ENCODE measurements around the gene ACER2.

The ACER2 gene

DNA sequence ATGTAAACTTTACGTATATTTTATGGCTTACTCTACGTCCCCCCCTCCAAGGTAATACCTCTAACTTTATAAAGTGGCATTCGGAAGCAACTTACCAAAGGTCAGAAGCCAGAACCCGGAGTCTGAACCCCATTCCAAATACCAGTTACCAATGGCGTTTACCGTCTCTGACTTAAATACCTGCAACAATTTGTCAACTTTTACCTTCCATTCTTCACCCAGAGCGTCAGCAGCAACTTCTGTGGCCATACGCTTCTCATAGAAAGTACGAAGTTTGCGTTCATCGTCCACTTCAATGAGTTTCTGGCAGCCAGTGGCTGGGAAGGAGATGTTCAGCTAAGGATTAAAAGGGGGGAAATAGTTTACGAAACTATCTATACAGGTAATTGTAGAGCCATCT, 29.5 kb upstream of the ACER2 start:
- Histone ChIP-seq H3K27me3 (ENCODE audit: insufficient read depth, low read length) (no peaks in the 10 kb centered on the region), H3K79me2 (ENCODE audit: insufficient read depth, low read length) (peaks cover 19% of the 10 kb centered on the region), H3K9me3 (ENCODE audit: low read length) (no peaks in the 10 kb centered on the region), H3K4me3 (ENCODE audit: low read depth, low read length, poor library complexity, severe bottlenecking) (peak overlapping the region; percentile 94), H3K36me3 (ENCODE audit: insufficient read depth, low read length) (peaks cover 55% of the 10 kb centered on the region), H2AFZ (ENCODE audit: low read length) (no peak overlapping the region), H3K9ac (ENCODE audit: low read length) (peak overlapping the region; percentile 89), H3K4me2 (ENCODE audit: low read length) (peak overlapping the region; percentile 85), H3F3A (ENCODE audit: insufficient read depth, low read length) (peaks cover 13% of the 10 kb centered on the region), H3K9me2 (ENCODE audit: low read depth, low read length) (no peaks in the 10 kb centered on the region), H3K4me1 (ENCODE audit: insufficient read depth, low read length, severe bottlenecking) (peaks cover 31% of the 10 kb centered on the region), H3K27ac (ENCODE audit: low read depth, low read length, poor library complexity, severe bottlenecking) (peak overlapping the region; percentile 77), H4K20me1 (ENCODE audit: insufficient read depth, low read length) (no peaks in the 10 kb centered on the region)
- TF ChIP-seq, protein P1, sequence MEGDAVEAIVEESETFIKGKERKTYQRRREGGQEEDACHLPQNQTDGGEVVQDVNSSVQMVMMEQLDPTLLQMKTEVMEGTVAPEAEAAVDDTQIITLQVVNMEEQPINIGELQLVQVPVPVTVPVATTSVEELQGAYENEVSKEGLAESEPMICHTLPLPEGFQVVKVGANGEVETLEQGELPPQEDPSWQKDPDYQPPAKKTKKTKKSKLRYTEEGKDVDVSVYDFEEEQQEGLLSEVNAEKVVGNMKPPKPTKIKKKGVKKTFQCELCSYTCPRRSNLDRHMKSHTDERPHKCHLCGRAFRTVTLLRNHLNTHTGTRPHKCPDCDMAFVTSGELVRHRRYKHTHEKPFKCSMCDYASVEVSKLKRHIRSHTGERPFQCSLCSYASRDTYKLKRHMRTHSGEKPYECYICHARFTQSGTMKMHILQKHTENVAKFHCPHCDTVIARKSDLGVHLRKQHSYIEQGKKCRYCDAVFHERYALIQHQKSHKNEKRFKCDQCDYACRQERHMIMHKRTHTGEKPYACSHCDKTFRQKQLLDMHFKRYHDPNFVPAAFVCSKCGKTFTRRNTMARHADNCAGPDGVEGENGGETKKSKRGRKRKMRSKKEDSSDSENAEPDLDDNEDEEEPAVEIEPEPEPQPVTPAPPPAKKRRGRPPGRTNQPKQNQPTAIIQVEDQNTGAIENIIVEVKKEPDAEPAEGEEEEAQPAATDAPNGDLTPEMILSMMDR (IDR thresholded peaks at IDR 0.05; ENCODE audit: low read length), result no peak
- no peak for TF ChIP-seq EZH2 (IDR thresholded peaks at IDR 0.05; ENCODE audit: borderline replicate concordance, low read length)

DNA sequence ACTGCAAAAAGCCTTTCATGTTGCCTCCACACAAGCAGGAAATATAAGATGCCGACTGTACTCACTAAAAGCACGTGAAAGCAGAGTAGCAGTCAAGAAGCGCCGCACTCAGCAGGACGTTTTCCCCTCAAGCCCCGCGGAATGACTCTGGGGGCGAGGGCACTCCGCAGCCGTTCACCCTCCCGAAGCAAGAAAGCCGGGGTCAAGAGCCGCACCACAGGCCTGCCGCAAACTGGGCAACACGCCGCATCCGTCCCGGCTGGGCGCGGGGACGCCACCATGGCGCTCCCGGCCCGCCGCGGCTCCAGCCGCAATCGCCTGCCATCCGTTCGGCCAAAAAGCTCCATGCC, 29.1 kb upstream of the ACER2 start:
- Histone ChIP-seq H2AFZ (ENCODE audit: low read length) (no peak overlapping the region), H3K4me2 (ENCODE audit: low read length) (peak overlapping the region; percentile 85), H3K9ac (ENCODE audit: low read length) (peak overlapping the region; percentile 89), H3K9me3 (ENCODE audit: low read length) (no peaks in the 10 kb centered on the region), H3K4me1 (ENCODE audit: insufficient read depth, low read length, severe bottlenecking) (peaks cover 31% of the 10 kb centered on the region), H3K9me2 (ENCODE audit: low read depth, low read length) (no peaks in the 10 kb centered on the region), H3F3A (ENCODE audit: insufficient read depth, low read length) (peaks cover 11% of the 10 kb centered on the region), H3K79me2 (ENCODE audit: insufficient read depth, low read length) (peaks cover 19% of the 10 kb centered on the region), H4K20me1 (ENCODE audit: insufficient read depth, low read length) (no peaks in the 10 kb centered on the region), H3K36me3 (ENCODE audit: insufficient read depth, low read length) (peaks cover 51% of the 10 kb centered on the region), H3K4me3 (ENCODE audit: low read depth, low read length, poor library complexity, severe bottlenecking) (peak overlapping the region; percentile 94), H3K27ac (ENCODE audit: low read depth, low read length, poor library complexity, severe bottlenecking) (peak overlapping the region; percentile 77), H3K27me3 (ENCODE audit: insufficient read depth, low read length) (no peaks in the 10 kb centered on the region)
- TF ChIP-seq, protein P1 (IDR thresholded peaks at IDR 0.05; ENCODE audit: low read length), result no peak
- no peak for TF ChIP-seq EZH2 (IDR thresholded peaks at IDR 0.05; ENCODE audit: borderline replicate concordance, low read length)

DNA sequence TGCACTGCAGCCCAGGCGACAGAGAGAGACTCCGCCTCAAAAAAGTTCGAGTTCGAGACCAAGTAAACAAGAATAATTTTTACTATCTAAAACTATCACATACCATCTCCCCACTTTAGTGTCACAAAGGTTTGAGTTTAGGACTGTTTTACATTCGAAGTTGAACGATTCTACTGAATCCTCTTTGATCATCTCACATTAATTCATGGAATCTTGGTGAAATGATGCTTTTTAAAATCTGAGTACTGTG, 28.1 kb upstream of the ACER2 start:
- Histone ChIP-seq H2AFZ (ENCODE audit: low read length) (no peak overlapping the region), H3K9me2 (ENCODE audit: low read depth, low read length) (no peaks in the 10 kb centered on the region), H3K9me3 (ENCODE audit: low read length) (no peaks in the 10 kb centered on the region), H4K20me1 (ENCODE audit: insufficient read depth, low read length) (no peaks in the 10 kb centered on the region), H3F3A (ENCODE audit: insufficient read depth, low read length) (peaks cover 5% of the 10 kb centered on the region), H3K36me3 (ENCODE audit: insufficient read depth, low read length) (peaks cover 40% of the 10 kb centered on the region), H3K27me3 (ENCODE audit: insufficient read depth, low read length) (no peaks in the 10 kb centered on the region), H3K27ac (ENCODE audit: low read depth, low read length, poor library complexity, severe bottlenecking) (peak overlapping the region; percentile 77), H3K9ac (ENCODE audit: low read length) (peak overlapping the region; percentile 74), H3K79me2 (ENCODE audit: insufficient read depth, low read length) (peaks cover 19% of the 10 kb centered on the region), H3K4me3 (ENCODE audit: low read depth, low read length, poor library complexity, severe bottlenecking) (peak overlapping the region; percentile 94), H3K4me1 (ENCODE audit: insufficient read depth, low read length, severe bottlenecking) (peaks cover 31% of the 10 kb centered on the region), H3K4me2 (ENCODE audit: low read length) (peak overlapping the region; percentile 62)
- TF ChIP-seq, protein P1 (IDR thresholded peaks at IDR 0.05; ENCODE audit: low read length), result no peak
- TF ChIP-seq EZH2 (IDR thresholded peaks at IDR 0.05; ENCODE audit: borderline replicate concordance, low read length), result no peak
